ENCODE measurements around the gene TGFB2. TPM values are rescaled to one million over a fixed set of nuclear protein-coding genes. Genes with fewer than 3 reads are reported as not detected.

Gene TGFB2
- polyA plus RNA-seq, 2 of the 4 experiments (the other 2 are of a cell fraction) = 29.7 to 65.8 TPM

GRCh38 chr1:218451415-218451814, 106.3 kb downstream of the TGFB2 start:
- DNase-seq (ENCODE audit: low read depth in 1 of 2, low spot score in 1 of 2) (no peak), FAIRE-seq (no peak), ATAC-seq (peak in 1 of 2 experiments; percentile 25; a peak in 1 of 6 replicates)
- TF ChIP-seq SREBF2 (IDR thresholded peaks at IDR 0.05) = no peak
- TF ChIP-seq RAD21 (conservative IDR thresholded peaks at IDR 0.05 in 1 of 2, IDR thresholded peaks at IDR 0.05 in 1 of 2) = no peak
- TF ChIP-seq ZC3H11A (IDR thresholded peaks at IDR 0.05) = no peak
- TF ChIP-seq CBX2 (IDR thresholded peaks at IDR 0.05; ENCODE audit: borderline replicate concordance, low read depth) = no peak
- TF ChIP-seq BCL3 (IDR thresholded peaks at IDR 0.05) = no peak
- no peak for TF ChIP-seq HES2 (IDR thresholded peaks at IDR 0.05)
- no peak for TF ChIP-seq MYC (IDR thresholded peaks at IDR 0.05; ENCODE audit: borderline replicate concordance, low read length)
- TF ChIP-seq HMGXB4 (CRISPR knock-in tag; IDR thresholded peaks at IDR 0.05; ENCODE audit: borderline replicate concordance) = no peak
- no peak for TF ChIP-seq RCOR1 (IDR thresholded peaks at IDR 0.05; ENCODE audit: low read depth, low read length)
- TF ChIP-seq ELK1 (IDR thresholded peaks at IDR 0.05; ENCODE audit: low read depth, low read length) = no peak
- TF ChIP-seq ZFP36 (IDR thresholded peaks at IDR 0.05; ENCODE audit: borderline replicate concordance, partially characterized antibody) = no peak
- TF ChIP-seq MAFK (IDR thresholded peaks at IDR 0.05; ENCODE audit: partially characterized antibody) = no peak
- no peak for TF ChIP-seq TFCP2L1 (CRISPR knock-in tag; IDR thresholded peaks at IDR 0.05)
- no peak for TF ChIP-seq FOSB (CRISPR knock-in tag; IDR thresholded peaks at IDR 0.05)
- TF ChIP-seq KDM1A (IDR thresholded peaks at IDR 0.05; ENCODE audit: low read depth) = no peak
- no peak for TF ChIP-seq HOXB13 (CRISPR knock-in tag; IDR thresholded peaks at IDR 0.05; ENCODE audit: low read depth)
- TF ChIP-seq CBX8 (IDR thresholded peaks at IDR 0.05) = no peak
- no peak for TF ChIP-seq HEYL (CRISPR knock-in tag; IDR thresholded peaks at IDR 0.05)
- POLR2A ChIA-PET = no interaction called here
- Histone ChIP-seq H3K27ac (no peak overlapping the region), H3K4me1 (no peaks in the 10 kb centered on the region), H3K9me3 (peaks cover 8% of the 10 kb centered on the region), H3K4me2 (no peak overlapping the region), H3K4me3 (no peak overlapping the region)
- 92% methylated on average over 3 of the region's 3 CpGs for WGBS (ENCODE audit: missing lambda C conversion rate)
- CTCF ChIA-PET = no interaction called here

GRCh38 chr1:218454700-218455282, 109.7 kb downstream of the TGFB2 start:
- ATAC-seq (no peak), DNase-seq (ENCODE audit: low read depth in 1 of 2, low spot score in 1 of 2) (no peak), FAIRE-seq (no peak)
- no peak overlapping the region for H3K4me2 ChIP-seq
- TF ChIP-seq RAD21 (conservative IDR thresholded peaks at IDR 0.05 in 1 of 2, IDR thresholded peaks at IDR 0.05 in 1 of 2) (no peak), CBX8 (IDR thresholded peaks at IDR 0.05) (no peak), NR3C1 (IDR thresholded peaks at IDR 0.05) (no peak), FOXS1 (CRISPR knock-in tag; IDR thresholded peaks at IDR 0.05) (no peak), KDM1A (IDR thresholded peaks at IDR 0.05; ENCODE audit: low read depth) (no peak), EHMT2 (IDR thresholded peaks at IDR 0.05; ENCODE audit: low read depth) (no peak), CTCF (IDR thresholded peaks at IDR 0.05) (no peak)
- WGBS (ENCODE audit: missing lambda C conversion rate) = 88% methylated on average over 2 of the region's 2 CpGs
- peaks cover 7% of the 10 kb centered on the region for H3K4me1 ChIP-seq
- H3K9me3 ChIP-seq = no peaks in the 10 kb centered on the region; the same call in 2 of the 3 replicates
- H3K27ac ChIP-seq = no peak overlapping the region
- no peak overlapping the region for H3K4me3 ChIP-seq
- ChIA-PET POLR2A (no interaction called here), CTCF (interaction anchor here (1.4 kb wide), 1 partner anchor 1358 kb away, joined by 6 read pairs; no protein-coding TSS in a partner anchor)
